Ishikawa (cell line): Measurements from ENCODE around the gene AIFM2.

Experiments used
- CEBPB ChIP-seq: IDR thresholded peaks from 2 replicates; pipeline ENCODE4 v1.6.1; 2012
- CREB1 ChIP-seq: IDR thresholded peaks from 2 replicates; pipeline ENCODE4 v1.6.1; 2012; ENCODE audit warnings: low read depth
- EGR1 ChIP-seq: IDR thresholded peaks from 2 replicates; pipeline ENCODE4 v1.6.1; 2012
- EP300 ChIP-seq: IDR thresholded peaks from 2 replicates; pipeline ENCODE4 v1.6.1; 2012; ENCODE audit warnings: borderline replicate concordance
- FOXM1 ChIP-seq: IDR thresholded peaks from 2 replicates; pipeline ENCODE4 v1.6.1; 2012; ENCODE audit warnings: low read depth, borderline replicate concordance
- MAX ChIP-seq: IDR thresholded peaks from 2 replicates; pipeline ENCODE4 v1.6.1; 2012
- NFIC ChIP-seq: IDR thresholded peaks from 2 replicates; pipeline ENCODE4 v1.6.1; 2012
- RAD21 ChIP-seq: IDR thresholded peaks from 2 replicates; pipeline ENCODE4 v1.6.1; 2012; ENCODE audit warnings: low read depth
- REST ChIP-seq: IDR thresholded peaks from 2 replicates; pipeline ENCODE4 v1.6.1; 2012; ENCODE audit warnings: low read depth, mild to moderate bottlenecking
- TAF1 ChIP-seq: IDR thresholded peaks from 2 replicates; pipeline ENCODE4 v1.6.1; 2012; ENCODE audit warnings: low read depth, mild to moderate bottlenecking
- TCF12 ChIP-seq: IDR thresholded peaks from 2 replicates; pipeline ENCODE4 v1.6.1; 2012; ENCODE audit warnings: low read depth
- TEAD4 ChIP-seq: IDR thresholded peaks from 2 replicates; pipeline ENCODE4 v1.6.1; 2012
- USF1 ChIP-seq: IDR thresholded peaks from 2 replicates; pipeline ENCODE4 v1.6.1; 2012
- YY1 ChIP-seq: IDR thresholded peaks from 2 replicates; pipeline ENCODE4 v1.6.1; 2012; ENCODE audit warnings: low read depth
- ZBTB7A ChIP-seq: IDR thresholded peaks from 2 replicates; pipeline ENCODE4 v1.6.1; 2012; ENCODE audit warnings: low read depth

AIFM2 gene

GRCh38 chr10:70130878-70131559 lies 1.6 kb downstream of the AIFM2 start:
- TF ChIP-seq EP300 (peak; percentile 17; the same call in 1 of the 2 replicates), USF1 (no peak), TEAD4 (0 out of 2 replicates have a peak, but pooled peaks have one; percentile 4), MAX (no peak), FOXM1 (no peak), CEBPB (peak; percentile 52), ZBTB7A (no peak)

DNA sequence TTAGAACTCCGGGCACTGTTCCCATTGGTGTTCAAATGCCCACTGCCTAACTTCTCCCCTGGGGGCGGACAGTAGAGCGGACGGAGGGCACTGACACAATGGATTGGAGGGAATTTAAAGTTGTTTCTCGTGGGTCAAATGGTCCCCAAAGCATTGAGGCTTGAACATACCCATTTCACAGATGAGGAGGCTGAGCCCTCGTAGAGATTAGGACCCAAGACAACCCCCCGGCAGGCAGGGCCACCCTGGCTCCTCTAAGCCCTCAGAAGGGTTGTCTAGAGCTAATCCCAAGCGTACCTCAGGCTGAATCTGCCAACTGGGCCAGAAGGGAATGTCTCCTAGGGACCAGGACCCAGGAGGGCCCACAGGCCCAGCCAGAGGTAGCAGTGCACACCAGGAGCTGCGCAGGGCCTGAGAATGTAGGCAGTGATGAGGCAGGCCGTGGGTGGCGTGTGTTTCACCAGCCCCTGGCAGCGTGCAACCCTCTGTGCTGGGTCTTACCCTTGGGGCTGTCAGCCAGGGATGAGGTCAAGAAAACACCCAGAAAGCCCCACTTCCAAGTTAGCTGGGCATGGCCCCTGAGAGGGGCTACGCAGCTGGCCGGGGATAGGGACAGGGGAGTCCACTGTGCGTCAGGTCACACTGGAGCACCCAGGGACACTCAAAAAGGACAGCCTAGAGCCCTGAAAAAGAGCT lies 5.8 kb downstream of the AIFM2 start:
- TF ChIP-seq EP300 (no peak), YY1 (no peak), MAX (no peak), RAD21 (no peak), CREB1 (no peak), TCF12 (no peak), CEBPB (no peak), EGR1 (no peak), TEAD4 (no peak)

- TF ChIP-seq USF1 = no peak
- TF ChIP-seq REST = no peak
- TF ChIP-seq YY1 = no peak
- no peak for TF ChIP-seq CREB1
- TF ChIP-seq RAD21 = no peak
- no peak for TF ChIP-seq ZBTB7A
- no peak for TF ChIP-seq TEAD4
- TF ChIP-seq EGR1 = no peak
- no peak for TF ChIP-seq EP300
- no peak for TF ChIP-seq TCF12
- no peak for TF ChIP-seq CEBPB
- TF ChIP-seq TAF1 = no peak
Measured at GRCh38 chr10:70125918-70126552, 6.6 kb downstream of the AIFM2 start.

DNA sequence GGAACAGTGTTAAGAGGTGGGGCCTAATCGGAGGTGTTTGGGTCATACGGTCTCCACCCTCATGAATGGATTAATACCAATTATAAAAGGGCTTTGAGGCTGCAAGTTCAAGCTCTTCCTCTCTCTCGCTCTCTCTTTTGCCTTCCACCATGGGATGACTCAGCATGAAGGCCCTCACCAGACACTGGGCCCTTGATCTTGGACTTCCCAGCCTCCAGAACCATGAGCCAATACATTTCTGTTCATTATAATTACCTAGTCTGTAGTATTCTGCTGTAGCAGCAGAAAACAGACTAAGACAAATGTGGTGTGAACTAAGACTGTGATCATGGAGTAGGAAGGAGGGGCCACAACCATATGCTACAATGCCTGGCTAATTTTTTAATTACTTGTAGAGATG lies 7.7 kb downstream of the AIFM2 start:
- TF ChIP-seq NFIC = no peak

DNA sequence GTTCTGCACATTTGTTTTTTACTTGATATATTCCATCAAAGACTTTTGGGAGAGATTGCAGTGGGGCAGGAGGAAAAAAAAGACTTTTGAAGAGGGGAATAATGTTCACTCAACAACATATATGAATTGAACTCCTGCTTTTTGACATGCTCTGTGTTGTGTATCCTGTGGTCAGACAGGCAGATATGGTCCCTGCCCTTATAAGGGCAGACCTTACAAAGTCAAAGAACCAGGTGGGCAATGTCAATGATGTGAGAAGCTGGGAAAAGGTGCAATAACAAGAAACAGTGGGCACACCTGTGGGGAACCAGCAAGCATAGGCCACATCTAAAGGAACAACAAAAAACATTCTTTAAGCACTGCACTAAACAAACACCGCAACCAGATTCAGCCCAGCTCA lies 8.2 kb downstream of the AIFM2 start:
- no peak for TF ChIP-seq REST
- TF ChIP-seq NFIC = no peak
- TF ChIP-seq USF1 = no peak
- no peak for TF ChIP-seq EP300
- TF ChIP-seq TEAD4 = no peak
- no peak for TF ChIP-seq TCF12
- TF ChIP-seq YY1 = no peak
- TF ChIP-seq TAF1 = no peak
- no peak for TF ChIP-seq CEBPB
- TF ChIP-seq MAX = no peak
- no peak for TF ChIP-seq RAD21
- TF ChIP-seq EGR1 = no peak
- no peak for TF ChIP-seq FOXM1
- no peak for TF ChIP-seq ZBTB7A
- TF ChIP-seq CREB1 = no peak
